AG09319 (cell line): ENCODE measurements around the gene ODAD2.

Source experiments
- DNase-seq: peaks from one replicate; pipeline ENCODE4 v3.0.0-alpha.2; 2010; ENCODE audit warnings: low read depth; ENCODE audit errors: extremely low read depth
- CTCF ChIP-seq: IDR thresholded peaks from 2 replicates; pipeline ENCODE4 v1.5.1; 2011; ENCODE audit warnings: low read depth, mild to moderate bottlenecking, inconsistent platforms, low read length, moderate library complexity

Gene ODAD2

GRCh38 chr10:27998954-27999275 lies at the start of gene ODAD2:
Gene ODAD2 (minus strand): TSS chr10:27999079. CDS start chr10:27995142, 3,937 bp downstream.
- no peak for TF ChIP-seq CTCF

GRCh38 chr10:28047061-28047460 lies 48.2 kb upstream of the ODAD2 start:
- TF ChIP-seq CTCF, result no peak
- DNase-seq, result no peak

More at GRCh38 chr10:27998954-27999275, at the start of gene ODAD2:
- no peak for DNase-seq

- DNase-seq, result no peak
- TF ChIP-seq CTCF, result no peak
These were observed 47.7 kb upstream of the ODAD2 start for GRCh38 chr10:28046579-28046978.

GRCh38 chr10:28043941-28044340 lies 45.1 kb upstream of the ODAD2 start:
- no peak for DNase-seq

GRCh38 chr10:28036587-28036986 lies 37.7 kb upstream of the ODAD2 start:
- TF ChIP-seq CTCF, result no peak
- DNase-seq, result no peak

More at GRCh38 chr10:28043941-28044340, 45.1 kb upstream of the ODAD2 start:
- TF ChIP-seq CTCF, result no peak

GRCh38 chr10:28020993-28021982 lies 22.4 kb upstream of the ODAD2 start:
- DNase-seq, result no peak
- TF ChIP-seq CTCF, result no peak

GRCh38 chr10:28020080-28020860 lies 21.4 kb upstream of the ODAD2 start:
- no peak for DNase-seq
- no peak for TF ChIP-seq CTCF
